GM19455 (cell line): ENCODE data around the gene NPDC1.
A peak's percentile ranks its signal among the peaks of the same experiment; 100 is the strongest.

Experiments used
- ATAC-seq: cut with Tn5 transposase; IDR thresholded peaks from one replicate; pipeline ENCODE4 v1.9.1; 2021; ENCODE audit not compliant: unreplicated experiment

The NPDC1 gene, protein sequence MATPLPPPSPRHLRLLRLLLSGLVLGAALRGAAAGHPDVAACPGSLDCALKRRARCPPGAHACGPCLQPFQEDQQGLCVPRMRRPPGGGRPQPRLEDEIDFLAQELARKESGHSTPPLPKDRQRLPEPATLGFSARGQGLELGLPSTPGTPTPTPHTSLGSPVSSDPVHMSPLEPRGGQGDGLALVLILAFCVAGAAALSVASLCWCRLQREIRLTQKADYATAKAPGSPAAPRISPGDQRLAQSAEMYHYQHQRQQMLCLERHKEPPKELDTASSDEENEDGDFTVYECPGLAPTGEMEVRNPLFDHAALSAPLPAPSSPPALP

DNA sequence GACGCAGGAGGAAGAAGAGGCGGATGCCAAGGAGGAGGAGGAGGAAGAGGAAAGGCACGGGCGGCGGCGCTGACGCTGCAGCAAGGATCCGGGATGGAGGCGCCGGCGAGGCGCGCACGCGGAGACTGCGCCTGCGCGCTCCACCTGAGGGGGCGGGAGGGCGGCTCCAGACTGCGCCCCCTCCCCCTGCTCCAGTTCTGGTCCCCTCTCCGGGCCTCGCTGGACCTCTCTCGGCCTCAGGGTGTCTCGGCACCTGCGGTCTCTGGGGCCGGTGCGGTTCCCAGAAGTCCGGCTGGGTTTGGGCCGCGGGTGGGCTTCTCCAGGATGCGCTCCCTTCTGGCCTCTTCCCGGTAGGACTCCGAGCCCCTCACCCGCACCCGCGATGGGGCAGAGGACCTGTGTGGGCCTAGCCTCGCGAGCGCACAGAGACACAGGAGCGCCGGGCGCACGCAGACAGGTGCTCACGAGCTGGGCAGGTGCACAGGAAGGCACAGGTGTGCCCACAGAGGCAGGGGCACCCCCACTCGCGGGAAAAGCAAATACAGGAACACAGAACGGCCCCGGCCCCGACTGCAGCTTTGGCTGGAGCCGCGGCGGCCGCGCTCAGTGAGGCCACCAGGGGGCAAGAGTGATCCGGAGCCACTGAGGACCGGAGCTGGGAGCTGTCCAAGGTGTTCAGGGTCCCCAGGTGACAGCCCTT is at the start of gene NPDC1:
TSS of gene NPDC1 (minus strand) at position 90 of the 700 bp plus-strand sequence. CDS start 188 bp downstream, outside the sequence.
- ATAC-seq, result no peak

DNA sequence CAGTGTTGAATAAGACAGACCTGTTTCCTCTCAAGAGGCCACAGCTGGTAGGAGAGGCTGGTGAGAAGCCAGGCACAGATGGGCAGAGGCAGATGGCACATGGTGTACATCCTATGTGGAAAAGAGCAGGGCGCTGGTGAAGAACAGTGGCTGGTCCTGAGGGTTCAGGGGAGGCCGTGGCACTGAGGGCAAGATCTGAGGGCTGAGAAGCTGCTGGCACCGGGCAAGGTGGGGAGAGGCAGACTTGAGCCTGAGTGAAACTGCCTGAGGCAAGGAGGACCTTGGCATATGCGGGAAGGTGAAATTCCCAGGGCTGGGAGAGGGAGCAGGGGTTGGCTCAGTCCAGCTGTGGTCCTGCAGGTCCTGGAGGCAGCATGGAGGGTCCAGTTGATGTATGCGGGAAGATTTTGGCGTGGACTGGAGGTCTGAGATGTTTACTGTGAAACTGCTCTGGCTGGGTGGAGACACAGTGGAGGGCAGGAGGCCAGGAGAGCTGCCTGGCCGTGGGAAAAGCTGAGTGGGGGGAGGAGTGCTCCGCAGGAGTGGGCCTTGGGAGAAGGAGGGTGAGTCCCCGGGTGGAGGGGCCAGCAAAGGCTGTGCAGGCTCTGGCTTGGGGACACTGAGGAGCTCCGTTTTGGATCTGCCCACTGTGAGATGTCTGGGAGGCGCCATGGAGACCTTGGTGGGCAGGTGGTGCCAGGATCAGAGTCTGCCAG is 43.4 kb upstream of the NPDC1 start:
- ATAC-seq, result no peak

DNA sequence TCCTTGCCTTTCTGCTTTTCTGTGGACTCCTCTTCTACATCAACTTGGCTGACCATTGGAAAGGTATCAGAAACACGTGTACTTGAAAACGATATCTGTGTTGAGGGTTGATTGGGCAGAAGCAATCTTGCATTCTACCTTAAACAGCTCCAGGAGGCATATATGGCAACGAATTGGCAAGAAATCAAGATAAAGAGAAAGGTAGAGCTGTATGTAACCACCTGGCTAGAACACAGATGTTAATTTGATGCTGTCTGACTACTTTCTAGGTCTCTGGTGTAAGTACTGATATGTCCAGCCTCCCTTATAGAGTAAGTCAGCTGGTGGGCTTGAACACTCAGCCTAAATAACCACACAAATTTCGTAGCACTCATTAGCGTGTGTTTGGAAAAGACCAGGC is 42.1 kb upstream of the NPDC1 start:
- ATAC-seq, result no peak

DNA sequence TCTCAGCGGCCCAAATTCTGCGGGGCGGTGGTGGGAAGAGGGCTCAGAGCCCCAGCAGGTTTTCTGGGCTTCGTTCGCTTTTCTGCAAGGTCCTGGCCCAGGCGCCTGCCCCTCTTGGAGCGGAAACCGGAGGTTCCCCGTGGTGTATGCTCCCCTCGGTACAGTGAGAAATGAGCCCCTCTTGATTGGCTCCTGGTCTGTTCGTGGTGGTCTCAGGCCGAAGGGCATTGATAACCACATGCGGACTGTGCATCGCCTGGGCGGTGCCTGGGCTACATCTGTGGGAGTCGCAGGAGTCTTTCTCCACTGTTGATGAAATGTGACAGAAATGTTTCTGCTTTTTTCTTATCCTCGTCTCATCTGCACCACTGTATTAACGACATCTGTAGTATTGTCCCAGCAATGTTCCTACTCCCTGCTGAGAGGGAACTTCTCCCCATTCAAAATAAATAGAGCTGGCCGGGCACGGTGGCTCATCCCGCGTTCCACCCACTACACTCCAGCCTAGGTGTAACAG is 41.5 kb upstream of the NPDC1 start:
- peak; percentile 1 for ATAC-seq

DNA sequence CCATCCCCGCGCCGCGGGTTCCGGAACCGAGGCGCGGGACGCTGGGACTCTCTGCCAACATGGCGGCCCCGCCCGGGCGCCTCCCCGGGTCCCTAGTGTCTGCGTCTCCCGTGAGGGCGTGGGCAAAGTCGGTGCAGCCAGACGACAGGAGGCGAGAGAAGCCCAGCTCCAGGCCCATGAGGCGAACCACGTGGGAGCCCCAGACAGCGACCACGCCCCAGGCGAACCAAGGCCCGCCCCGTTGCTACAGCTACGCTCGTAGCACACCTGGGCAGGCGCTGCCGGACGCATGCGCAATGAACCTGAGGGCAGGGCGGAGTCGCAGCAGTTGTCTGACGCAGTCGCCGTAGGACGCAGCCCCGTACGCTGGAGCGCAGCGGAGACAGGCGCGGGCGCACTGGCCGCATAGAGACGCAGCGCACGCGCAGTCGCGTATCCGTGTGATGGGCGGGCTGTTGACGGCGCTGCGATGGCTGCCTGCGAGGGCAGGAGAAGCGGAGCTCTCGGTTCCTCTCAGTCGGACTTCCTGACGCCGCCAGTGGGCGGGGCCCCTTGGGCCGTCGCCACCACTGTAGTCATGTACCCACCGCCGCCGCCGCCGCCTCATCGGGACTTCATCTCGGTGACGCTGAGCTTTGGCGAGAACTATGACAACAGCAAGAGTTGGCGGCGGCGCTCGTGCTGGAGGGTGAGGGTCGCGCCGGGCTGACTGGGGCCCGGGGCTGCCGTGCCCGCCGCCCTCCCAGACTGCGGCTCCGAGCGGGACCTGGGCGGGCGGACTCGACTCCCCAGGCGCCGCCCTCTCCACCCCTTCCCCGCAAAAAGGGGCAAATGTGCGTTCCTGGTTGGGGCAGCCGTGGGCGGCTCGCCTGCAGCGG is 40.8 kb upstream of the NPDC1 start, which contains the start of gene MAN1B1:
TSS of gene MAN1B1 (plus strand) at position 455 of the 878 bp plus-strand sequence. CDS start at position 470, 15 bp downstream.
- peak; percentile 80 for ATAC-seq

DNA sequence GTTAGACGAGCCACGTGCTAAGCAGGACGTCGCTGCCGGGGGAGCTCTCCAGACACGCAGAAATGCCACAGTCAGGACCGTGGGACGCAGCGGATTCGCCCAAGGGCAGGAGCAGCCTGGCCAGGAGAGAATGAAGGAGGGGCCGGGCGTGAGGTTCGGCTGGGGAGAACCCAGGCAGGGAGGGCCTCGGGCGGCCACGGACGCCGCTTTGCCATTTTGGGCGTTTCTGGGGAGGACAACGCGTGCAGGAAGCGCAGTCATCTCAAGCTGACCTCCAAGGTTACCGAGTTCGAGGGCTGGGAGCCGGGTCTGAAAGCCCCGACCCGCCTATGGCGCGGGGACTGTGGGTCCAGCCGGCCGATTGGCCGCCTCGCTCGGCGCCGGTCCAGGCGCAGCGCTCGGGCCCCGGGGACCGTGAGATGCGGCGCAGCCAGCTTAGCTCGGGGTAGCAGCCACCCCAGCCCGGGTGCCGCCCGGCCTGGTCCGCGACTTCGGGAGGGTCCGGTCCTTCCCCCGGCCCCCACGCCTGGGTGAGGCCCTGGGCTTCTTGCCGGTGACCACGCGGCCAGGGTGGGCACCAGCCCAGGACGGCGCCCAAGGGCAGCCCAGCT is 40.0 kb upstream of the NPDC1 start:
- no peak for ATAC-seq

DNA sequence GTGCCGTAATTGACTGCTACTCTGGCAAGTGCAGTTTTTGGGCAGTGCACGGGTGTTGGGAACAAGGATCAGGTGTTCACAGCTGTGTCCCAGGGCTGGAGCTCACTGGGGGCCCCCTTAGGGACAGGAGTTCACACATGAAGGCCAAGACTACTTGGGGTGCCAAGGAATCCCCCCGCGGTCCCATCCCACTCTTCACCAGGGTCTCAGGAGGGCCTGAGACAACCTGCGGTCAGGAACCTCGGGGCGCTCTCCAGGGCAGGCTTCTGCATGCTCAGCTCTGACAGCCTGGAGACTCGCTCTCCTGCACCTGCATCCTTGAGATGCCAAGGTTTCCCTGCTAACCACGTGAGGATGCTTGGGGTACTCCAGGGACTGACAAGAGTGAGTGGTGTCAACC is 38.5 kb upstream of the NPDC1 start:
- ATAC-seq, result no peak

DNA sequence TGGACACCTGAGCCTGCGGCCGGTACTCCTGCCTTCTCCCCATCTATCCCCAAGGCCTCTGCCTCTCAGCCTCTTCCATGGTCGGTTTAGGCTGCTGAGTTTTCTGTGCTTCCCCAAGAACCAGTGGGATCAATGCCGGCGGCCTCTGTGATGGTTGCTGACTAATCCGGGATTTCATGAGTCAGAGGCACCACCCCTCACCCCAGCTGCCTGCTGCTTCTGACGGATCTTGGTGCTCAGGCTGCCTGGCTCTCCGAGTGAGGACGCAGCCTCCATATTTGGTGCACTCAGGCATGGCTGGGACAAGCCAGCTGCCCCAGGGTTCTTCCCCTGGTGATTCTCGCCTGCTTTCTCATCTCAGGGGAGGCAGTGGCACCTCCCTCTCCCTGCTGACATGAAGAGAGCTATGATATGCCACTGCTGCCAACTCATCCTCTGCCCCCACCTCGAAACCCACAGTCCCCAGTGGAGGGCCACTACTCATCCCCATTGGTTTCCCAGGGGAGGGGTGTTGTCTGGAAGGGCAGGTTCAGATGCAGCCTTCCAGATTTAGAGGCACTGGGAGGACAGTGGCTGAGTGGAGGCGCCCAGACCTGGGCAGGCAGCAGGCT is 37.5 kb upstream of the NPDC1 start:
- no peak for ATAC-seq

DNA sequence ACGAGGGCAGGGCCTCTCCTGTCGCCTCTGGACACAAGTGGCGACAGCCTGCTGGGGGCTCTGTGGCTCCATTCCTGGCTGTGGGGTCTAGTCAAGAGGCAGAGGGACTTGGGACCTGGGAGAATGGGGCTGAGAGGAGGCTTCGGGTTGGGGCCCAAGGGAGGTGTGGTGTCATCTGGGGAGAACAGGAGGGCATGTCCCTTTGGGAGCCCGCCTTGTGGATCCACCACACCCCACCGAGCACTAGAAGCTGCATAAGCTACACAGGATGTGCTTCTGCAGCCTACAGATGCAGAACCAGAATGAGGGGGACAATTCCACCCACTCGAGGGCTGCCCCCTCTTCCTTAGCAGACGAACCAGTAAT is 36.9 kb upstream of the NPDC1 start:
- ATAC-seq, result no peak

DNA sequence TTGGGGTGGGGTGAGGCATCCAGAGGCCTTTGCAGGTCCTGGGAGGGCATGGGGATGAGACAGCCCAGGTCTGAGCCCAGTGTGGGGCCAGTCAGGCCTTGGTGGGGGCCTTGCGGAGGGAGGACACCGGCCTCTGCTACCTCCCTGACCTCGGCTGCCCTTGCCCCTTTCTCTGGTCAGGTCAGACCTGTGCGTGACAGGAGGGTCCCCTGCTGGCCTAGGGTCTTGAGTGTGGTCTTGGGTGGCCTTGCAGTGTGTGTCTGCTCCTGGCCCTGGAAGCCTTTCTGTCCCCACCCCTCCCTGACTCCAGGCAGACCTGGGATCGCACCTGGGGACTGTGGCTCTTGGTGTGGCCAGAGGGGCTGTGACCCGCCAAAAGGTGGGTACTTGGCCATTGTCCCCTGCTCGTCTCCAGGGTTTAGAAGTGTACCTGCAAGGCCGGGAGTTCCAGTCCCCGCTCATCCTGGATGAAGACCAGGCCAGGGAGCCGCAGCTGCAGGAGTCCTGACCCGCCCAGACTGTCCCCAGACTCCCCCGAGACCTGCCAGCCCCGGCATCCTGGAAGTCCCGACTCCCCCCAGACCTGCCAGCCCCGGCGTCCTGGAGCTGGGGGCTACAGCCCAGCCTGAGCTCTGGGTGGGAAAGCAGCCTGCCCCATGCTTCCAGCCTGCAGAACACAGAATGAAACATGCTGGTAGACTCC is 36.4 kb upstream of the NPDC1 start:
- no peak for ATAC-seq

DNA sequence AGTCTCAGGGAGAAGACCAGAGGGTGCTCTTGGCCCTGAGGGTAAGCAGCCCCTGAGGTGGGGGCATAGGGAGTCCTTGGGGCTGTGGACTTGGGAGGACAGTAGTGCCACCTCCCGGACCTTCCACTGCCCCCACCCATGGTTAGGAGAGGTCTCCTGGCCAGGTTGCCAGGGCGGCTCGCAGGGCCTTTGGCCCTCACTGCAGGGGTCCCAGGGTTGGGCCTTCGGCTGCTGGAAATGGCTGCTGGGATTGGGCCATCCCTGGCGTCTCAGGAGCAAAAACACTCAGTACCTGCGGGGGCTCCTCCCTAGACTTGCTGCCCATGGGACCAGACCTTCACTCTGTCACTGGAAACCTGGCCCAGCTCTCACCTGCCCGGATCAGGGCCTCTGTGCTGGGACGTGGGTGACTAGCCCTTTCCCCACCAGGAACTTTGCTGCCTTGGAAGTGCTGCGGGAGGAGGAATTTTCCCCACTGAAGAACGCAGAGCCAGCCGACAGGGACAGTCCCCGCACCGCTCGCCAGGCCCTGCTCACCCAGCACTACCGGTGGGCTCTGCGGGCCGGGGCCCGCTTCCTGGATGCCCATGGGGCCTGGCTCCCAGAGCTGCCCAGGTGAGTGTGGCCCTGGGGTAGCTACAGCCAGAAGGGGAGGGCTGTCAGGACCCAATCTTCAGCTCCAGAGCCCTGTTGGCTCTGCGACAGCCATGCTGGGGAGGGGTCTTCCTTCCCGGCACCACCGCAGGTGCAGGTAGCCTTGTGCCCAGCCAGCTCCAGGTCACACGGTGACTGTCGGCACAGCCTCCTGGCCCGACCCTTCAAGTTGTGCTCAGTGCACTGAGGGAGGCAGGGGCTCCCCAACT is 34.5 kb upstream of the NPDC1 start:
- no peak for ATAC-seq

DNA sequence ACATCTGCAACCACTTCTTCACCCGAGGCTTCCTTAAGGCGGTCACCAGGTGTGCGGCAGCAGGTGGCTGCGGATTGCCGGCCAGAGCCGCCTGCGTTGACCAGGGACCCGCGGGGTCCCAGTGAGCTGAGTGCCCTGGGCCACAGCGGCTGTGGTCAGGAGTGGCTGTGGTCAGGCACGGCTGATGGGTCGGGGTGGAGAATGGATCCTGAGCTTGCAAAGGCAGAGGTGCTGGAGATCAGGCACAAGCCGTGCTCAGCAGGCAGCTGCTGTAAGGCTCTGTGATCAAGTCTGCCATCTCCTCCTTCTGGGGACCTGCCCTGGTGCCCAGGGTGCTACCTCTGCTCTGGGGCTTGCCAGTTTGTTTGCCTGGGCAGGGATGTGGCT is 33.4 kb upstream of the NPDC1 start:
- no peak for ATAC-seq

DNA sequence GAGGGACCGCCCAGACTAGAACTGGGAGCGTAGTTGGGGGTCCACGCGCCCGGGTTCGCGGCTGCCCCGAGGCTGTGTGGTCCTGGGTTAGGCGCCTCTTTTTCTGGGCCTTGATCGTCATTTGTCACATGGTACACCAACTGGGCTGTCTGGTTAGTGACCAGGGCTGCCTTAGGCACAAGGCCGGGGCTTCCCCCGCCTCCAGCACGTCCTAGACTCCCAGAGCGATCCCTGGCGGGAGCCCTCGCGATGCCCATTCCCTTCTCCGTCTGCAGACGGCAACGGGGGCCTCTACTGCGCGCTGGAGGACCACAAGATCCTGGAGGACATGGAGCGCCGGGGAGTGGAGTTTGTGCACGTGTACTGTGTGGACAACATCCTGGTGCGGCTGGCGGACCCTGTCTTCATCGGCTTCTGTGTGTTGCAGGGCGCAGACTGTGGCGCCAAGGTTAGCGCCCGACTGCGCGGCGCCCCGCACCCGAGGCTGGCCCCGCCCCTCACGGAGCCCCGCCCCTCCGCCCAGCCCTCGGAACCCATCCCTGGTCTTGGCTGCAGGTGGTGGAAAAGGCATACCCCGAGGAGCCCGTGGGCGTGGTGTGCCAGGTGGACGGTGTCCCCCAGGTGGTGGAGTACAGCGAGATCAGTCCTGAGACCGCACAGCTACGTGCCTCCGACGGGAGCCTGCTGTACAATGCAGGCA is 32.9 kb upstream of the NPDC1 start:
- no peak for ATAC-seq

DNA sequence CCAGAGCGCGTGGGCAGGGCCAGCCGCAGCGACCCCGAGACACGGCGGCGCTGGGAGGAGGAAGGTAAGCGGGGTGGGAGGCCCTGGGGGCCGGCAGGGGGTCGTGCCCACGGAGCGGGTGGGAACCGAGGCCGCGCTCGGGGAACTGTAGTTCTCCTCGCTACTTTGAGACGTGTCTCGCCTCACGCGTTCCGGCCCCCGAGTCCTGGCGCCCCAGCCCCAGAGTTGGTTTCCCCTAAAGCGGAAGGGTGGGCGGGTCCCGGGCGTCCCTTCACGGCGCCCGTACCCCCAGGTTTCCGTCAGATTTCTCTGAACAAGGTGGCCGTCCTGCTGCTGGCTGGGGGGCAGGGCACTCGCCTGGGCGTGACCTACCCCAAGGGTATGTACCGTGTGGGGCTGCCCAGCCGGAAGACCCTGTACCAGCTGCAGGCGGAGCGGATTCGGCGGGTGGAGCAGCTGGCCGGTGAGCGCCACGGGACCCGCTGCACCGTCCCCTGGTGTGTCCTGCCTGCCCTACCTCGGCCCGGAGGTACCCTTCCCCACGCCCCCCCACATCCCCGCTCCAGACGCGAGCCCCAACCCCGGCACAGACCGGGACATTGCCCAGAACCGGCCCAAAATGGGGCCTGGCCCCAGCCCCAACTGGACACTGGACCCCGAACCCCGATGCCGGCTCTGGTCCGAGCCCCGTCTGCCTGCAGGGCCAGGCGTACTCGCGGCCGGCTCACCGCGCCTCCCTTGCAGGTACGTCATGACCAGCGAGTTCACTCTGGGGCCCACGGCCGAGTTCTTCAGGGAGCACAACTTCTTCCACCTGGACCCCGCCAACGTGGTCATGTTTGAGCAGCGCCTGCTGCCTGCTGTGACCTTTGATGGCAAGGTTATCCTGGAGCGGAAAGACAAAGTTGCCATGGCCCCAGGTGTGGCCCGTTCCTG is 32.0 kb upstream of the NPDC1 start:
- ATAC-seq, result peak; percentile 23

DNA sequence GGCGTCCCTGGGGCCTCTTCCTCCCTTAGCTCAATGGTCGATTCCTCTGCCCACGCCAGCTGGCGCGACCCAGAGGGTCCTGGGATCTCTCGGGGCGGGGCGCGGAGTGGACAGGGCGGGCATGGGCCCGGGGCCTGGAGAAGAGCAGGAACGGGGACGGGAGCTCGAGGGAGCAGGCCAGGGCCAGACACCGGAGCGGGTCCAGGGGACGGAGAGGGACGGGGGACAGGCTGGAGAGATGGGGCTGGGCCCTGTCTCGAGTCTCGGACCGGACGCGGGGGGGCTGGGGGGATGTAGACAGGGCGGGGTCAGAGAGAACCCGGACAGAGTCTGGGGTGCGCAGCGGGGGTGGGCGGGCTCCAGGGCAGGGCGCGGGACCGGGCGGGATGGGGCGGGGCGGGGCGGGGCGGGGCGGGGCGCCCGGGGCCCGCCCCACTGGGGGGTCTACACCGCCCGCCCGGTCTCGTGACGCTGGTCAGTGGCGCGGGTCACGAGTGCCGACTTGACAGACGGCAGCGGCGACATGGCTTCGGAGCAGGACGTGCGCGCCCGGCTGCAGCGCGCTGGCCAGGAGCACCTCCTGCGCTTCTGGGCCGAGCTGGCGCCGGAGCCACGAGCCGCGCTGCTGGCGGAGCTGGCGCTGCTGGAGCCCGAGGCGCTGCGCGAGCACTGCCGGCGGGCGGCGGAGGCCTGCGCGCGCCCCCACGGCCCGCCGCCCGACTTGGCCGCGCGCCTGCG is 31.2 kb upstream of the NPDC1 start, which contains the start of gene UAP1L1:
TSS of gene UAP1L1 (plus strand) at position 508 of the 738 bp plus-strand sequence. CDS start at position 524, 16 bp downstream.
- ATAC-seq, result peak; percentile 48

DNA sequence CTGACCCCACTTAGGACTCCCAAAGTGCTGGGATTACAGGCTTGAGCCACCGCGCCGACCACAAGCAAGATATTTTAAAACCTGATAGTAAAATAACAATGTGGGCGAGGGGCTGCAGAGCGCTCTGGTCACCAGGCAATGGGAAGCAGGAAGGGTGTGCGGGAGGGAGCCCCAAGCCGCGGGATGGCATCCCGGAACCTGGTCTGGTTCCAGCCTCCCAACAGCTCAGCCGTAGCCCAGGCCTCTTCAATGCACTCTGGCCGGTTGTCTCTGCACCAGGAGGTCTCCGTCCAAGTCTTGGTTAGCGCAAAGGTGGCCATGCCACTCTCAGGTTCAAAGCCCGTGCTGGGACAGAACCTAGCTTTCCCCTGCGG is 30.6 kb upstream of the NPDC1 start:
- no peak for ATAC-seq
